ENCODE results near the gene GUCY2F.

GUCY2F gene

DNA sequence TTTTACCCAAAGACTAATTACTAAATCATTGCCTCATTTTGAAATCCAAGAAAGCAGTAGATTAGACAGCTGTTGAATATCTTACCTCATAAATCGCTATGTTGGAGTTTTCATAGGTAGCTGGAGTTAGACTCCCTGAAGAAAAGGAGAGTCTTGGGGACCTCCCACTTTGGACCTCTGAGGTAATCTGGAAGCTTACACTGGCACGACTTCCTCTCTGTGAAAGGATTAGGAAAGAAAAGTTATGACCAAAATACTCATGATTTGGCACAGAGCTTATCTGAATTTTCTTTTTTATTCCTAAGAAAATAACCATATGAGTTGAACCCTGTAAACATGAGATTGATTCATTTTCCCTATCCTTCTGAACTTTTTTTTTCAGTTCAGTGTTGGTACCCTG, 40.6 kb downstream of the GUCY2F start:
- Histone ChIP-seq H3K4me2 (ENCODE audit: insufficient read depth, low read length, poor library complexity, severe bottlenecking) (no peak overlapping the region), H4K8ac (ENCODE audit: low read depth, low read length) (no peak overlapping the region), H2BK120ac (ENCODE audit: low read depth, low read length) (no peak overlapping the region), H3K23ac (ENCODE audit: low read depth, low read length, poor library complexity) (no peak overlapping the region), H4K91ac (ENCODE audit: low read depth, low read length, poor library complexity) (no peak overlapping the region), H2BK12ac (ENCODE audit: low read length) (no peak overlapping the region), H3K79me1 (ENCODE audit: low read depth, low read length) (no peaks in the 10 kb centered on the region), H3K14ac (ENCODE audit: low read length) (no peak overlapping the region), H3K18ac (ENCODE audit: low read length) (no peak overlapping the region), H2BK5ac (ENCODE audit: low read length) (no peak overlapping the region), H3K9me3 (replicated peaks in 1 of 2; ENCODE audit: control insufficient read depth in 2 of 2, insufficient read depth in 1 of 2, low read depth in 1 of 2, low read length in 2 of 2) (no peaks in the 10 kb centered on the region), H2BK15ac (ENCODE audit: low read length) (no peak overlapping the region), H2AK5ac (ENCODE audit: low read depth, low read length) (no peak overlapping the region), H3K27me3 (ENCODE audit: control insufficient read depth in 3 of 3, insufficient read depth in 3 of 3, low read depth in 1 of 3, low read length in 3 of 3) (no peaks in the 10 kb centered on the region), H3K4ac (ENCODE audit: low read length) (no peak overlapping the region), H2AFZ (ENCODE audit: low read length) (no peak overlapping the region), H3K4me1 (ENCODE audit: control insufficient read depth in 2 of 2, insufficient read depth in 1 of 2, low read depth in 1 of 2, low read length in 2 of 2) (no peaks in the 10 kb centered on the region), H3K4me3 (ENCODE audit: low read length in 2 of 2) (no peak overlapping the region), H3K27ac (replicated peaks; ENCODE audit: low read length) (no peak overlapping the region), H3K36me3 (replicated peaks in 1 of 2; ENCODE audit: control insufficient read depth in 2 of 2, insufficient read depth in 2 of 2, low read length in 2 of 2) (no peaks in the 10 kb centered on the region), H3K9ac (ENCODE audit: low read depth, low read length, poor library complexity) (no peak overlapping the region)
- WGBS, 2 donors (ENCODE audit: extremely low coverage in 2 of 2, insufficient read length in 2 of 2, insufficient replicate concordance in 1 of 2), result no CpG with 5 or more reads among the region's 2 CpGs
- no peak for DNase-seq (ENCODE audit: low spot score)

DNA sequence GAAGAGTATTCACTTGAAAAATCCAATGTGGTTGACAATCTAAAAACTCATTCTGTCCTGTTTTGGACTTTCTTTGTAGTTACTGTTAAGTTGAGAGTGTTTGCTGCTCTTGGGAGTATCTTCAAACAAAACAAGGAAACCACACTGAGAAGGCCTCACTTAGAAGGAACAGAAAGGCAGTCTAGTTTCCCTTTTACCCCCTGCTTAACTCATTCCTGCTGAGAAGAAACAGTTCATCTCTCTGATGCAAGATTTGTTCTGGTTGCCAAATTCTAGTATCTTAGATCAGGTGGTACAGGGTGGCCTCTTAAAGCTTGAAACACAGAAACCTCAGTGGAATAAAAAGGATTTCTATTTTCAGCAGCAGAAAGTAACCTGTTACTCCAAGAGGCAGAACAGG, 41.4 kb downstream of the GUCY2F start:
- no peak overlapping the region for H2AK5ac ChIP-seq (ENCODE audit: low read depth, low read length)
- DNase-seq (ENCODE audit: low spot score), result no peak
- no peaks in the 10 kb centered on the region for H3K9me3 ChIP-seq (replicated peaks in 1 of 2; ENCODE audit: control insufficient read depth in 2 of 2, insufficient read depth in 1 of 2, low read depth in 1 of 2, low read length in 2 of 2)
- H3K18ac ChIP-seq (ENCODE audit: low read length), result no peak overlapping the region
- H3K23ac ChIP-seq (ENCODE audit: low read depth, low read length, poor library complexity), result no peak overlapping the region
- no peak overlapping the region for H2BK15ac ChIP-seq (ENCODE audit: low read length)
- no peak overlapping the region for H3K4me2 ChIP-seq (ENCODE audit: insufficient read depth, low read length, poor library complexity, severe bottlenecking)
- H3K4me1 ChIP-seq (ENCODE audit: control insufficient read depth in 2 of 2, insufficient read depth in 1 of 2, low read depth in 1 of 2, low read length in 2 of 2), result no peaks in the 10 kb centered on the region
- no peak overlapping the region for H4K8ac ChIP-seq (ENCODE audit: low read depth, low read length)
- no peak overlapping the region for H3K14ac ChIP-seq (ENCODE audit: low read length)
- H3K9ac ChIP-seq (ENCODE audit: low read depth, low read length, poor library complexity), result no peak overlapping the region
- no peak overlapping the region for H3K4me3 ChIP-seq (ENCODE audit: low read length in 2 of 2)
- H4K91ac ChIP-seq (ENCODE audit: low read depth, low read length, poor library complexity), result no peak overlapping the region
- H2BK12ac ChIP-seq (ENCODE audit: low read length), result no peak overlapping the region
- no peaks in the 10 kb centered on the region for H3K79me1 ChIP-seq (ENCODE audit: low read depth, low read length)
- no peak overlapping the region for H2BK120ac ChIP-seq (ENCODE audit: low read depth, low read length)
- no peak overlapping the region for H2BK5ac ChIP-seq (ENCODE audit: low read length)
- H3K36me3 ChIP-seq (replicated peaks in 1 of 2; ENCODE audit: control insufficient read depth in 2 of 2, insufficient read depth in 2 of 2, low read length in 2 of 2), result no peaks in the 10 kb centered on the region
- H3K27me3 ChIP-seq (ENCODE audit: control insufficient read depth in 3 of 3, insufficient read depth in 3 of 3, low read depth in 1 of 3, low read length in 3 of 3), result no peaks in the 10 kb centered on the region
- H3K4ac ChIP-seq (ENCODE audit: low read length), result no peak overlapping the region
- no peak overlapping the region for H3K27ac ChIP-seq (replicated peaks; ENCODE audit: low read length)
- H2AFZ ChIP-seq (ENCODE audit: low read length), result no peak overlapping the region

DNA sequence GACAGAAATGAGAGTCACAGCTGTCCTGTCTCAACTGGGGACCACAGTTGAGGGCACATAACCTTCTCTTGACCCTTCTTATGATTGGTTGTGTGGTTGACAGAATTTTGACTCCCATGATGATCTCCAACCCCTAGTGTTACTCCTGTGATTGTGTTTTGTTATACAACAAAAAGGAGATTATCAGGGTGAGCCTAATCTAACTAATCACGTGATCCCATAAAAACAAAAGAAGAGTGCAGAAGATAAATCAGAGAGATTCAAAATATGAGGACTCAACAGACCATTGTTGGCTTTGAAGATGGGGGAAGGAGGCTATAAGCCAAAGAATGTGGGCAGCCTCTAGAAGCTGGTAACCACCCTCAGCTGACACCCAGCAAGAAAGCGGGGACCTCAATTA, 72.7 kb downstream of the GUCY2F start:
- Histone ChIP-seq H3K79me1 (ENCODE audit: low read depth, low read length) (no peaks in the 10 kb centered on the region), H3K27ac (replicated peaks; ENCODE audit: low read length) (no peak overlapping the region), H3K4me1 (ENCODE audit: control insufficient read depth in 2 of 2, insufficient read depth in 1 of 2, low read depth in 1 of 2, low read length in 2 of 2) (no peaks in the 10 kb centered on the region), H2AFZ (ENCODE audit: low read length) (no peak overlapping the region), H2BK5ac (ENCODE audit: low read length) (no peak overlapping the region), H4K91ac (ENCODE audit: low read depth, low read length, poor library complexity) (no peak overlapping the region), H3K23ac (ENCODE audit: low read depth, low read length, poor library complexity) (no peak overlapping the region), H2AK5ac (ENCODE audit: low read depth, low read length) (no peak overlapping the region), H3K36me3 (replicated peaks in 1 of 2; ENCODE audit: control insufficient read depth in 2 of 2, insufficient read depth in 2 of 2, low read length in 2 of 2) (no peaks in the 10 kb centered on the region), H3K9me3 (replicated peaks in 1 of 2; ENCODE audit: control insufficient read depth in 2 of 2, insufficient read depth in 1 of 2, low read depth in 1 of 2, low read length in 2 of 2) (no peaks in the 10 kb centered on the region), H3K14ac (ENCODE audit: low read length) (no peak overlapping the region), H3K27me3 (ENCODE audit: control insufficient read depth in 3 of 3, insufficient read depth in 3 of 3, low read depth in 1 of 3, low read length in 3 of 3) (no peaks in the 10 kb centered on the region), H3K18ac (ENCODE audit: low read length) (no peak overlapping the region), H2BK15ac (ENCODE audit: low read length) (no peak overlapping the region), H3K9ac (ENCODE audit: low read depth, low read length, poor library complexity) (no peak overlapping the region), H4K8ac (ENCODE audit: low read depth, low read length) (no peak overlapping the region), H3K4ac (ENCODE audit: low read length) (no peak overlapping the region), H2BK12ac (ENCODE audit: low read length) (no peak overlapping the region), H3K4me3 (ENCODE audit: low read length in 2 of 2) (no peak overlapping the region), H3K4me2 (ENCODE audit: insufficient read depth, low read length, poor library complexity, severe bottlenecking) (no peak overlapping the region), H2BK120ac (ENCODE audit: low read depth, low read length) (no peak overlapping the region)
- no CpG with 5 or more reads among the region's 2 CpGs for WGBS, 2 donors (ENCODE audit: extremely low coverage in 2 of 2, insufficient read length in 2 of 2, insufficient replicate concordance in 1 of 2)
- DNase-seq (ENCODE audit: low spot score), result no peak

- Histone ChIP-seq H3K4me2 (ENCODE audit: insufficient read depth, low read length, poor library complexity, severe bottlenecking) (no peak overlapping the region), H4K8ac (ENCODE audit: low read depth, low read length) (no peak overlapping the region), H3K36me3 (replicated peaks in 1 of 2; ENCODE audit: control insufficient read depth in 2 of 2, insufficient read depth in 2 of 2, low read length in 2 of 2) (no peaks in the 10 kb centered on the region), H2BK5ac (ENCODE audit: low read length) (no peak overlapping the region), H3K79me1 (ENCODE audit: low read depth, low read length) (no peaks in the 10 kb centered on the region), H2BK15ac (ENCODE audit: low read length) (no peak overlapping the region), H3K23ac (ENCODE audit: low read depth, low read length, poor library complexity) (no peak overlapping the region), H3K4me3 (ENCODE audit: low read length in 2 of 2) (no peak overlapping the region), H3K4me1 (ENCODE audit: control insufficient read depth in 2 of 2, insufficient read depth in 1 of 2, low read depth in 1 of 2, low read length in 2 of 2) (peaks cover 6 to 10% of the 10 kb centered on the region in 2 donors), H3K27me3 (ENCODE audit: control insufficient read depth in 3 of 3, insufficient read depth in 3 of 3, low read depth in 1 of 3, low read length in 3 of 3) (no peaks in the 10 kb centered on the region), H2BK120ac (ENCODE audit: low read depth, low read length) (no peak overlapping the region), H3K14ac (ENCODE audit: low read length) (no peak overlapping the region), H4K91ac (ENCODE audit: low read depth, low read length, poor library complexity) (no peak overlapping the region), H3K9ac (ENCODE audit: low read depth, low read length, poor library complexity) (no peak overlapping the region), H2BK12ac (ENCODE audit: low read length) (no peak overlapping the region), H3K4ac (ENCODE audit: low read length) (no peak overlapping the region), H3K27ac (replicated peaks; ENCODE audit: low read length) (peak overlapping the region; percentile 73), H3K18ac (ENCODE audit: low read length) (no peak overlapping the region), H3K9me3 (replicated peaks in 1 of 2; ENCODE audit: control insufficient read depth in 2 of 2, insufficient read depth in 1 of 2, low read depth in 1 of 2, low read length in 2 of 2) (no peaks in the 10 kb centered on the region), H2AFZ (ENCODE audit: low read length) (no peak overlapping the region), H2AK5ac (ENCODE audit: low read depth, low read length) (no peak overlapping the region)
- WGBS, 2 donors (ENCODE audit: extremely low coverage in 2 of 2, insufficient read length in 2 of 2, insufficient replicate concordance in 1 of 2), result no CpG with 5 or more reads among the region's 4 CpGs
- no peak for DNase-seq (ENCODE audit: low spot score)
Observed at GRCh38 chrX:109403922-109404321, 78.0 kb downstream of the GUCY2F start.

All from neuronal stem cell (in vitro differentiated cells).